ENCODE results near the gene TOX3.

TOX3 gene

DNA sequence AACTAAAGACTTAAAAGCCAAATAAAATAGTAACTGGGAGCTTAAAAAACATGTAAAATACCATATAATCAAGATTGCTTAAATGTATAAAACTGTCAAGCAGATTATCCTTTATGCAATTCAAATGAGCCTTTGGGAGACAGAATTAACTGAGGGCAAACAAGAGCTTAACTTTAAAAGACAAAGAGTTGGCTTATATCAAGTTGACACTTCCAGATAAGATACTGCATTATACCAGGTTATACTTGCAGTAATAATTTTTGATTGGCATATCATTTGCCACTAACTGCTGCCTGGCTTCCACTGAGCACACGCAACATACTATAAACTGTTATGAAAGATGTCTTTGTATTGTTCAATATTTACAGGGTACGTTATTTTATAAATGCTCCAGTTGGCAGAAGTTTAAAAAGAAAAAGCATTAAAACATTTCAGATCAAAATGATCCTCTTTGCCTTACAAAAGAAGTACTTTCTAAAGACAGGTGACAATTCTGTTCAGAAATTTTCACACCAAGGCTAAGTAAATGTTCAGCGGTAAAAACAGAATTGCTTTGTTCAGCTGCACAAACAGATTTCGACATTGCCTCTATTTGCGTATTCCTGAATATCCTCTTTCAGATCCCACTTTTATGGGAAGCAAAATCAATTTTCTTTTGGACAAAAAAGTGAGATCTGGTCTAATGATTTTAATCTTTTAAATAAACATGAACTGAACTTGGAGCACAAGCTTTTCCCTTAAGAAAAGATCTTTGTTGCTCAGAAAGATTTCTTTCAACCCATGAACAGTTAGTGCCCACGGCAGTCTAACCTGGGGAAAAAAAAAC lies 50.7 kb downstream of the TOX3 start:
- Histone ChIP-seq H3K4me3 (ENCODE audit: low read depth in 1 of 5, low read length in 5 of 5) (no peak overlapping the region), H3K9ac (ENCODE audit: low read length in 5 of 5) (no peak overlapping the region), H3K27me3 (ENCODE audit: control insufficient read depth in 5 of 5, insufficient read depth in 4 of 5, low read length in 5 of 5) (no peaks in the 10 kb centered on the region), H3K4me1 (ENCODE audit: control insufficient read depth in 5 of 5, insufficient read depth in 5 of 5, low read length in 5 of 5) (peaks cover 0 to 11% (median 10%) of the 10 kb centered on the region in 5 donors), H3K36me3 (ENCODE audit: control insufficient read depth in 5 of 5, insufficient read depth in 5 of 5, low read length in 5 of 5) (no peaks in the 10 kb centered on the region), H3K27ac (ENCODE audit: low read depth, low read length) (no peak overlapping the region), H3K9me3 (ENCODE audit: control insufficient read depth in 5 of 5, low read length in 5 of 5) (no peaks in the 10 kb centered on the region)

DNA sequence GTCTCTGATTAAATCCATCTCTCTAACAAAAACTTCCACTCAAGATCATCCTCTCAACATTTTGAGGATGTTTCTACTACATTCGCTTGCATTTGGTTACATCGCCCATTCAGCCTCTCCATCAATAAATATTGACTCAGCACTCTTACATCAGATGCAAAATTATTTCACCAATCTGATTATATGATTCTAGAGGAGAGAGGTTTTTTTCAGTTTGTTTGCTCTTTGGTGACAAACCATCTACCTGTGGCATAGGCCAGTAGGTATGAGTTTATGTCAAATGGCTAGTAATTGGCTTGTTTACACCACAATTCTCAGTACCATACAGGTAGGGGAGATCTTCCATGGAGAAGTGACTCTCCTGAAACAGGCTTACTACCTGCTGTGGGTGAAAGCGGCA lies 52.3 kb downstream of the TOX3 start:
- H3K4me3 ChIP-seq (ENCODE audit: low read depth in 1 of 5, low read length in 5 of 5), result no peak overlapping the region
- H3K4me1 ChIP-seq (ENCODE audit: control insufficient read depth in 5 of 5, insufficient read depth in 5 of 5, low read length in 5 of 5), result peaks cover 0 to 11% (median 10%) of the 10 kb centered on the region in 5 donors
- no peaks in the 10 kb centered on the region for H3K9me3 ChIP-seq (ENCODE audit: control insufficient read depth in 5 of 5, low read length in 5 of 5)

DNA sequence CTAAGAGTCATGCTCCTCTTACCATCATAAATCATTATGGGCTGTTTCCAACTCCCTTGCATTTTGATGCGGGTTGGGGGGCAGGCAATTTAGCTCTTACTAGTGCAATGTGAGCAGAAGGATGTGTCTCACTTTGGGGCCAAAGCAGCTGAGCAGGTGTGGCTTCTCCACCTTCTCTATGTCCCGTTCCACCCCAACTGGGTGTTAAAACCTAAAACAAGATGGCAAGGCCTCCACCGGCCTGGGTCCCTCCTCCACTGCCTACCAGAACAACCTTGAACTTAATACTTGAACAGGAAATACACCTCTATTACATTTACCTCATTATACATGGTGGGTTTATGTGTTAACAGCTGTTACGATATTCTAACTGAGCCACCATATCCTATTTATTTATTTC lies 52.8 kb downstream of the TOX3 start:
- Histone ChIP-seq H3K27ac (ENCODE audit: low read depth, low read length) (no peak overlapping the region), H3K9ac (ENCODE audit: low read length in 5 of 5) (no peak overlapping the region), H3K36me3 (ENCODE audit: control insufficient read depth in 5 of 5, insufficient read depth in 5 of 5, low read length in 5 of 5) (no peaks in the 10 kb centered on the region), H3K4me3 (ENCODE audit: low read depth in 1 of 5, low read length in 5 of 5) (no peak overlapping the region), H3K4me1 (ENCODE audit: control insufficient read depth in 5 of 5, insufficient read depth in 5 of 5, low read length in 5 of 5) (peaks cover 0 to 11% (median 10%) of the 10 kb centered on the region in 5 donors), H3K9me3 (ENCODE audit: control insufficient read depth in 5 of 5, low read length in 5 of 5) (no peaks in the 10 kb centered on the region), H3K27me3 (ENCODE audit: control insufficient read depth in 5 of 5, insufficient read depth in 4 of 5, low read length in 5 of 5) (no peaks in the 10 kb centered on the region)

More for the DNA sequence above, 52.3 kb downstream of the TOX3 start:
- no peaks in the 10 kb centered on the region for H3K36me3 ChIP-seq (ENCODE audit: control insufficient read depth in 5 of 5, insufficient read depth in 5 of 5, low read length in 5 of 5)
- no peak overlapping the region for H3K27ac ChIP-seq (ENCODE audit: low read depth, low read length)
- H3K27me3 ChIP-seq (ENCODE audit: control insufficient read depth in 5 of 5, insufficient read depth in 4 of 5, low read length in 5 of 5), result no peaks in the 10 kb centered on the region
- H3K9ac ChIP-seq (ENCODE audit: low read length in 5 of 5), result no peak overlapping the region

DNA sequence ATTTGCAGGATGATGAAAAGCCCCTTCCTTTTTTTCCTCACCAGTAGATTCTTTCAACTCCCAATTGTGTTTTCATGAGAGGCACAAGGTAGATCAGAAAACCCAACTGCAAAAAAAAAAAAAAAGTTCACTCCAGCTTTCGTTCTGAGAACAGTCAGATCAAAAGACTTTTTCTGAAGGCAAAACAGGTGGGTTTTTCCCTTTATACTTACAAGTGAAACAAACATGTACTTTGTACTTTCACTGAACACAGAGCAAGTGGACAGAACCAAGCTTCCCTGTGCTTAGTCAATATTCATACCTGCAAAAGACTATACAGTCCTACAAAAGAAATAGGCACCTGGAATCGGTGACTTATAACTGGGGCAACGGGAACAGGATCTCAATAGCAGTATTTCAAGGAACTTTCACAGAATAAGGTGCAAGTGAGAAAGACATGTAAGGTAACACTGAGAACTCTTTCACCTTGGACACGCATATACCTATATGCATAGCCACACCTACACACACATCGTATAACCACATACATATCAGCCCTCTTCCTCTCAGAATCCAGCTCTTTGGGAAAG lies 54.1 kb downstream of the TOX3 start:
- Histone ChIP-seq H3K9ac (ENCODE audit: low read length in 5 of 5) (no peak overlapping the region), H3K36me3 (ENCODE audit: control insufficient read depth in 5 of 5, insufficient read depth in 5 of 5, low read length in 5 of 5) (no peaks in the 10 kb centered on the region), H3K4me1 (ENCODE audit: control insufficient read depth in 5 of 5, insufficient read depth in 5 of 5, low read length in 5 of 5) (peaks cover 0 to 11% (median 7%) of the 10 kb centered on the region in 5 donors), H3K27ac (ENCODE audit: low read depth, low read length) (no peak overlapping the region), H3K27me3 (ENCODE audit: control insufficient read depth in 5 of 5, insufficient read depth in 4 of 5, low read length in 5 of 5) (no peaks in the 10 kb centered on the region), H3K4me3 (ENCODE audit: low read depth in 1 of 5, low read length in 5 of 5) (no peak overlapping the region), H3K9me3 (ENCODE audit: control insufficient read depth in 5 of 5, low read length in 5 of 5) (no peaks in the 10 kb centered on the region)

DNA sequence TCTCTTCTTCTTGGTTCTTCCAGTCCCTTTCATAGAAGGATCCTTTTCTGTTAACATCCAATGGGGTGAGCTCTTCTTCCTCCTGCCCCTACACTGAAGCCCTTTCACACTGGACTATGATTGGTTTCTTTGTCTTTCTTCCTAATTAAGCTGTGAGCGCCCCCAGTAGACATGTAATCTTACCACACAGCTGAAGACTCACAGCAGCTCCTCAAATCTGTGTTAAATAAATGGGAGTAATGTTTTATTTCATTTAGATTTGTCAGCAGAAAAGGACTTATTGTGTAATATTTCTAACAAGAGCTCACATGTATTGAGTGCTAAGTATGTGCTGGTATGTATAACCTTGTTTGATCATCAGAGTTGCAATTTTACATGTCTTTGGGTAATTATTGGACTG lies 55.7 kb downstream of the TOX3 start:
- Histone ChIP-seq H3K9ac (ENCODE audit: low read length in 5 of 5) (no peak overlapping the region), H3K27ac (ENCODE audit: low read depth, low read length) (no peak overlapping the region), H3K27me3 (ENCODE audit: control insufficient read depth in 5 of 5, insufficient read depth in 4 of 5, low read length in 5 of 5) (no peaks in the 10 kb centered on the region), H3K4me1 (ENCODE audit: control insufficient read depth in 5 of 5, insufficient read depth in 5 of 5, low read length in 5 of 5) (no peaks in the 10 kb centered on the region), H3K9me3 (ENCODE audit: control insufficient read depth in 5 of 5, low read length in 5 of 5) (no peaks in the 10 kb centered on the region), H3K4me3 (ENCODE audit: low read depth in 1 of 5, low read length in 5 of 5) (no peak overlapping the region), H3K36me3 (ENCODE audit: control insufficient read depth in 5 of 5, insufficient read depth in 5 of 5, low read length in 5 of 5) (no peaks in the 10 kb centered on the region)

DNA sequence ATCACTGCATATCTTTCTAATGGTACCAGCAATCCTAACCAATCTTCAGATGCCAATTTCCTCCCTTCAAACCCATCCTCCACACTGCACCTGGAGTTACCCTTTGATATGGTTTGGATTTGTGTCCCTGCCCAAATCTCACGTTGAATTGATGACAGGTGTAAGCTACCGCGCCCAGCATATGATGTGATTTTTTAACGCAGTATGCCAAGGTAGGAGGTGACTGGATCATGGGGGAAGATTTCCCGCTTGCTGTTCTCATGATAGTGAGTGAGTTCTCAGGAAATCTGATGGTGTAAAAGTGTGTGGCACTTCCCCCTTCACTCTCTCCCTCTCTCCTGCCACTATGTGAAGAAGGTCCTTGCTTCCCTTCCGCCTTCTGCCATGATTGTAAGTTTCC lies 57.0 kb downstream of the TOX3 start:
- Histone ChIP-seq H3K9me3 (ENCODE audit: control insufficient read depth in 5 of 5, low read length in 5 of 5) (no peaks in the 10 kb centered on the region), H3K27me3 (ENCODE audit: control insufficient read depth in 5 of 5, insufficient read depth in 4 of 5, low read length in 5 of 5) (no peaks in the 10 kb centered on the region), H3K27ac (ENCODE audit: low read depth, low read length) (no peak overlapping the region), H3K4me3 (ENCODE audit: low read depth in 1 of 5, low read length in 5 of 5) (no peak overlapping the region), H3K4me1 (ENCODE audit: control insufficient read depth in 5 of 5, insufficient read depth in 5 of 5, low read length in 5 of 5) (no peaks in the 10 kb centered on the region), H3K36me3 (ENCODE audit: control insufficient read depth in 5 of 5, insufficient read depth in 5 of 5, low read length in 5 of 5) (no peaks in the 10 kb centered on the region), H3K9ac (ENCODE audit: low read length in 5 of 5) (no peak overlapping the region)

DNA sequence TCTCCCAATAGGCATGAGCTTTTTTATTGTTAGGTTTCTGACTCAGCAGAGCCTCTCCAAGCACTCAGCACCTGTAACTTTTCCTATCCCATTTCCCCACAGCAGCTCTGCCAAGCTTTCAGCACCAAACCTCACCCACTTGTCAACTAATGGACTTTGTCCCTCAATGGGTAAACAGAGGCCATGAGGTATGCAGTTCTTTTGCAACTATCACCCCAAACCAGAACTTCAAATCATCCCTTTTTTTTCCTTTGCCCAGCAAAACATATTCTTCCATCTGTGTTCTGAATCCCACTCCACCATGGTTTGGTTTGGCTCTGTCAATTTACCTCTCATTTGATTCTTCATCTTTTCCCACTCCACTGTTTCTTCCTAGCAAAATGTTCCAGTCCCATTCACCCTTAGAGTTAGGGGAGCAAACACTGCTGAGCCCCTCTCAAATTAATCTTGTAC lies 58.1 kb downstream of the TOX3 start:
- Histone ChIP-seq H3K27ac (ENCODE audit: low read depth, low read length) (no peak overlapping the region), H3K36me3 (ENCODE audit: control insufficient read depth in 5 of 5, insufficient read depth in 5 of 5, low read length in 5 of 5) (no peaks in the 10 kb centered on the region), H3K9ac (ENCODE audit: low read length in 5 of 5) (no peak overlapping the region), H3K9me3 (ENCODE audit: control insufficient read depth in 5 of 5, low read length in 5 of 5) (no peaks in the 10 kb centered on the region), H3K27me3 (ENCODE audit: control insufficient read depth in 5 of 5, insufficient read depth in 4 of 5, low read length in 5 of 5) (no peaks in the 10 kb centered on the region), H3K4me1 (ENCODE audit: control insufficient read depth in 5 of 5, insufficient read depth in 5 of 5, low read length in 5 of 5) (no peaks in the 10 kb centered on the region), H3K4me3 (ENCODE audit: low read depth in 1 of 5, low read length in 5 of 5) (no peak overlapping the region)

DNA sequence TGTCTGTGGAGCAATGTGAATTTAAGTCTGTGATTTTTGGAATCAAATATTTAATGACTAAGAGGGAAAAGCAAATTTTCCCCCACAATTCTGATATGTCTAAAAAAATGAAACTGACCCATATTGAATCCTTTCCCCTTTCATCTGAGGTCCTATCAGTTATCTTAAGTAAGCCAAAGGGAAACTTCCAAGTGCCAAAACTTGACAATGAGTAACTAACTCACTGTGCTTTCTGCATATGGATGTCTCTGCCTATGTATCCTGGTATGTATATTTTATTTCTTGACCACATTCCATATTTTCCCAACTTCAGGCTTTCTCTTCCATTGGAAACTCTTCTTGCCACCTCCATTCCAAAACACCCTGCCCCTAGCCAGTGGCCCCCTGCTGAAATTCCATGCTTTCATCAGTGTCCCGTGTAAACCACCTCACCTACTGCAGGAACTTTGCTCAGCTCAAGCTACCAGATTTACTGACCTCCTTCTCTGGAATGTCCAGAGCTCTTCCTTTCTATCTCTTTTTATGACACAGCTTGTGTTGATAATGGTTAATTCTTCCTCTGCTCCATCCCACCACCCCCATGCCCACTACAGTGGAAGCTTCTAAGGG lies 59.0 kb downstream of the TOX3 start:
- no peaks in the 10 kb centered on the region for H3K36me3 ChIP-seq (ENCODE audit: control insufficient read depth in 5 of 5, insufficient read depth in 5 of 5, low read length in 5 of 5)
- no peak overlapping the region for H3K27ac ChIP-seq (ENCODE audit: low read depth, low read length)
- no peaks in the 10 kb centered on the region for H3K4me1 ChIP-seq (ENCODE audit: control insufficient read depth in 5 of 5, insufficient read depth in 5 of 5, low read length in 5 of 5)
- H3K27me3 ChIP-seq (ENCODE audit: control insufficient read depth in 5 of 5, insufficient read depth in 4 of 5, low read length in 5 of 5), result no peaks in the 10 kb centered on the region
- no peak overlapping the region for H3K9ac ChIP-seq (ENCODE audit: low read length in 5 of 5)
- H3K9me3 ChIP-seq (ENCODE audit: control insufficient read depth in 5 of 5, low read length in 5 of 5), result no peaks in the 10 kb centered on the region
- H3K4me3 ChIP-seq (ENCODE audit: low read depth in 1 of 5, low read length in 5 of 5), result no peak overlapping the region

DNA sequence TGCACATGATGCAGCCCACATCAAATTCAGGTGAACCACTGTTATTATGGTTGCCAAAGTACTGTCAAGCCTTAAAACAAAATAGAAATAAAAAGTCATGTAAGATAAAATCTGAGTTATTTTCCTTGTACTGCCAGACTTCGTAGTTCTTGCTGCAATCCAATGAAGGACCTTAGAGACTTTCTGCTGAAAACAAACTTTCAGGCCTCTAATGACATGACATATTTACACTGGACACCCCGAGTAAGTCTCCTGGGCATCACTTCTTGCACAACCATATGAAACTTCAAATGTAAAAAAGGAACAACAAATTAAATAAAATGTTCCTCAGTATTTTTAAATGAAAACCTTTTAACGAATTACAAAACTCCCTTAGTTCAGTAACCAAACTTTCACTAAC lies 66.7 kb downstream of the TOX3 start:
- Histone ChIP-seq H3K4me1 (ENCODE audit: control insufficient read depth in 5 of 5, insufficient read depth in 5 of 5, low read length in 5 of 5) (peaks cover 0 to 18% (median 7%) of the 10 kb centered on the region in 5 donors), H3K27me3 (ENCODE audit: control insufficient read depth in 5 of 5, insufficient read depth in 4 of 5, low read length in 5 of 5) (no peaks in the 10 kb centered on the region), H3K36me3 (ENCODE audit: control insufficient read depth in 5 of 5, insufficient read depth in 5 of 5, low read length in 5 of 5) (no peaks in the 10 kb centered on the region), H3K4me3 (ENCODE audit: low read depth in 1 of 5, low read length in 5 of 5) (no peak overlapping the region), H3K9me3 (ENCODE audit: control insufficient read depth in 5 of 5, low read length in 5 of 5) (no peaks in the 10 kb centered on the region), H3K9ac (ENCODE audit: low read length in 5 of 5) (no peak overlapping the region), H3K27ac (ENCODE audit: low read depth, low read length) (no peak overlapping the region)

DNA sequence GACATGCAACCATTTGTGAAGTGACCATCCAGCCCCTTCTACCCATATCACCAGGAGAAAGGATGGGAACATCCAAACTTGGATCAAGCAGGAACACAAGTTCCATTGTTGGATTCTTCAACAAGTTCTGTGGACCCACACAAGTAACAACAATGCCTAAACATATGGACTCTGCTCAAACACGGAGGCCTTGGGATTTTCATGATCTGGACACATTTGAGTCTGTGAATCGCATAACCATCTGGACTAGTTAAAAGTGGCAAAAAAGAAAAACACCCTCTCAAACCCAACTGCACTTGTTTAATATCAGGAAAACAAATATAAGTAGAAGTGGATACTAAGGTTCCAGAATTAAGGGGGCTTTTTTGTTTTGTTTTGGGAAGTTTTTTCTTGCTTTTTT lies 70.8 kb downstream of the TOX3 start:
- Histone ChIP-seq H3K27me3 (ENCODE audit: control insufficient read depth in 5 of 5, insufficient read depth in 4 of 5, low read length in 5 of 5) (no peaks in the 10 kb centered on the region), H3K4me3 (ENCODE audit: low read depth in 1 of 5, low read length in 5 of 5) (no peak overlapping the region), H3K27ac (ENCODE audit: low read depth, low read length) (no peak overlapping the region)

More for the DNA sequence above, 70.8 kb downstream of the TOX3 start:
- H3K9ac ChIP-seq (ENCODE audit: low read length in 5 of 5), result no peak overlapping the region
- no peaks in the 10 kb centered on the region for H3K9me3 ChIP-seq (ENCODE audit: control insufficient read depth in 5 of 5, low read length in 5 of 5)
- H3K36me3 ChIP-seq (ENCODE audit: control insufficient read depth in 5 of 5, insufficient read depth in 5 of 5, low read length in 5 of 5), result no peaks in the 10 kb centered on the region
- H3K4me1 ChIP-seq (ENCODE audit: control insufficient read depth in 5 of 5, insufficient read depth in 5 of 5, low read length in 5 of 5), result peaks cover 0 to 18% (median 7%) of the 10 kb centered on the region in 5 donors
